HEK293 (cell line): Measurements from ENCODE around the gene AURKAIP1.

ENCODE experiments used
- CTCF ChIA-PET: fragments of 350-600 bp; formaldehyde crosslinking; extraction: SDS; loops from one replicate; lab custom pipeline; 2021; ENCODE audit warnings: antibody characterized with exemption; lab: Yijun Ruan, JAX
- POLR2A ChIA-PET: fragments of 300-600 bp; formaldehyde crosslinking; extraction: SDS; loops from one replicate; lab custom pipeline; 2020; ENCODE audit warnings: antibody characterized with exemption, inconsistent platforms; lab: Yijun Ruan, JAX
- H3K27ac ChIP-seq: fragments of 200-500 bp; sonication (Bioruptor generic); 2 replicates; pipeline ENCODE4 v1.5.1; 2014; ENCODE audit warnings: low read depth, low read length, control low read depth, inconsistent platforms; ENCODE audit errors: extremely low read depth
- H3K36me3 ChIP-seq, 2 experiments: fragments of 200-500 bp in 1 of 2; sonication (Bioruptor generic) in 1 of 2; 1 replicate in 1 of 2; 2 replicates in 1 of 2; pipeline ENCODE4 v1.5.1; 2014 to 2017; ENCODE audit warnings: inconsistent platforms in 2 of 2, low read length in 2 of 2; ENCODE audit not compliant: control insufficient read depth in 2 of 2, insufficient read depth in 1 of 2
- H3K4me1 ChIP-seq: fragments of 200-500 bp; sonication (Bioruptor generic); 2 replicates; pipeline ENCODE4 v1.5.1; 2014; ENCODE audit warnings: mild to moderate bottlenecking, low read length, inconsistent platforms; ENCODE audit not compliant: control insufficient read depth, insufficient read depth
- H3K4me3 ChIP-seq: 2 replicates; pipeline ENCODE4 v1.5.1; 2011; ENCODE audit warnings: low read depth, mild to moderate bottlenecking, control low read depth, low read length, moderate library complexity
- H3K9me3 ChIP-seq: fragments of 200-500 bp; sonication (Bioruptor generic); 2 replicates; pipeline ENCODE4 v1.5.1; 2014; ENCODE audit warnings: low read depth, low read length, inconsistent platforms; ENCODE audit not compliant: control insufficient read depth, insufficient read depth
- RBAK ChIP-seq: fragments of 450-650 bp; formaldehyde crosslinking; IDR thresholded peaks from 2 replicates; pipeline ENCODE4 v1.5.1; 2016; ENCODE audit warnings: missing biosample characterization, missing genetic modification characterization
- WT1 ChIP-seq: fragments of 450-650 bp; formaldehyde crosslinking; IDR thresholded peaks from 2 replicates; pipeline ENCODE4 v1.5.1; 2016; ENCODE audit warnings: missing biosample characterization, missing genetic modification characterization
- ZEB2 ChIP-seq: fragments of 450-650 bp; formaldehyde crosslinking; IDR thresholded peaks from 2 replicates; pipeline ENCODE4 v1.5.1; 2016; ENCODE audit warnings: missing biosample characterization, missing genetic modification characterization
- ZFHX2 ChIP-seq: fragments of 450-650 bp; formaldehyde crosslinking; conservative IDR thresholded peaks from 2 replicates; pipeline ENCODE4 v1.5.1; 2016; ENCODE audit warnings: missing biosample characterization, missing genetic modification characterization
- ZNF112 ChIP-seq: fragments of 450-650 bp; formaldehyde crosslinking; IDR thresholded peaks from 2 replicates; pipeline ENCODE4 v1.5.0; 2017; ENCODE audit warnings: missing biosample characterization, missing genetic modification characterization
- ZNF169 ChIP-seq: fragments of 450-650 bp; formaldehyde crosslinking; IDR thresholded peaks from 2 replicates; pipeline ENCODE4 v1.5.1; 2016; ENCODE audit warnings: missing biosample characterization, missing genetic modification characterization
- ZNF24 ChIP-seq: fragments of 450-650 bp; formaldehyde crosslinking; IDR thresholded peaks from 2 replicates; pipeline ENCODE4 v1.5.1; 2016; ENCODE audit warnings: missing biosample characterization, missing genetic modification characterization
- ZNF350 ChIP-seq: fragments of 450-650 bp; formaldehyde crosslinking; IDR thresholded peaks from 2 replicates; pipeline ENCODE4 v1.5.0; 2017; ENCODE audit warnings: missing biosample characterization, mild to moderate bottlenecking, missing genetic modification characterization
- ZNF558 ChIP-seq: fragments of 450-650 bp; formaldehyde crosslinking; IDR thresholded peaks from 2 replicates; pipeline ENCODE4 v1.5.1; 2016; ENCODE audit warnings: missing biosample characterization, missing genetic modification characterization
- ZNF561 ChIP-seq: fragments of 450-650 bp; IDR thresholded peaks from 2 replicates; pipeline ENCODE4 v1.5.1; 2018; ENCODE audit warnings: missing biosample characterization, missing genetic modification characterization, borderline replicate concordance
- ZNF623 ChIP-seq: fragments of 450-650 bp; formaldehyde crosslinking; IDR thresholded peaks from 2 replicates; pipeline ENCODE4 v1.5.1; 2016; ENCODE audit warnings: missing biosample characterization, missing genetic modification characterization
- ZNF707 ChIP-seq: fragments of 450-650 bp; formaldehyde crosslinking; IDR thresholded peaks from 2 replicates; pipeline ENCODE4 v1.5.1; 2016; ENCODE audit warnings: missing biosample characterization, missing genetic modification characterization
- ZNF76 ChIP-seq: fragments of 450-650 bp; formaldehyde crosslinking; IDR thresholded peaks from 2 replicates; pipeline ENCODE4; 2016; ENCODE audit warnings: low read depth, missing biosample characterization, missing genetic modification characterization, borderline replicate concordance
- ZNF785 ChIP-seq: fragments of 450-650 bp; formaldehyde crosslinking; IDR thresholded peaks from 2 replicates; pipeline ENCODE4 v1.5.1; 2016; ENCODE audit warnings: missing biosample characterization, missing genetic modification characterization
- ZNF837 ChIP-seq: fragments of 450-650 bp; formaldehyde crosslinking; IDR thresholded peaks from 2 replicates; pipeline ENCODE4 v1.5.1; 2016; ENCODE audit warnings: missing biosample characterization, missing genetic modification characterization
- TF ChIP-seq, protein P1 (sequence below): fragments of 450-650 bp; formaldehyde crosslinking; IDR thresholded peaks from 2 replicates; pipeline ENCODE4 v1.5.1; 2016; ENCODE audit warnings: missing biosample characterization, missing genetic modification characterization
- TF ChIP-seq, protein P2 (sequence below): fragments of 450-650 bp; formaldehyde crosslinking; IDR thresholded peaks from 2 replicates; pipeline ENCODE4 v1.5.1; 2016; ENCODE audit warnings: missing biosample characterization, missing genetic modification characterization, low read depth
- TF ChIP-seq, protein P3 (sequence below): fragments of 450-650 bp; IDR thresholded peaks from 2 replicates; pipeline ENCODE4 v1.5.1; 2018; ENCODE audit warnings: missing biosample characterization, mild to moderate bottlenecking, missing genetic modification characterization
- TF ChIP-seq, protein P4 (sequence below): fragments of 450-650 bp; formaldehyde crosslinking; IDR thresholded peaks from 2 replicates; pipeline ENCODE4 v1.5.1; 2016; ENCODE audit warnings: missing biosample characterization, missing genetic modification characterization
- TF ChIP-seq, protein P5 (sequence below): fragments of 450-650 bp; formaldehyde crosslinking; optimal IDR thresholded peaks from 2 replicates; pipeline ENCODE3; 2016; ENCODE audit warnings: missing biosample characterization, mild to moderate bottlenecking, missing genetic modification characterization
- TF ChIP-seq, protein P6 (sequence below): fragments of 450-650 bp; formaldehyde crosslinking; IDR thresholded peaks from 2 replicates; pipeline ENCODE4 v1.5.1; 2017; ENCODE audit warnings: missing biosample characterization, missing genetic modification characterization

The AURKAIP1 gene

DNA sequence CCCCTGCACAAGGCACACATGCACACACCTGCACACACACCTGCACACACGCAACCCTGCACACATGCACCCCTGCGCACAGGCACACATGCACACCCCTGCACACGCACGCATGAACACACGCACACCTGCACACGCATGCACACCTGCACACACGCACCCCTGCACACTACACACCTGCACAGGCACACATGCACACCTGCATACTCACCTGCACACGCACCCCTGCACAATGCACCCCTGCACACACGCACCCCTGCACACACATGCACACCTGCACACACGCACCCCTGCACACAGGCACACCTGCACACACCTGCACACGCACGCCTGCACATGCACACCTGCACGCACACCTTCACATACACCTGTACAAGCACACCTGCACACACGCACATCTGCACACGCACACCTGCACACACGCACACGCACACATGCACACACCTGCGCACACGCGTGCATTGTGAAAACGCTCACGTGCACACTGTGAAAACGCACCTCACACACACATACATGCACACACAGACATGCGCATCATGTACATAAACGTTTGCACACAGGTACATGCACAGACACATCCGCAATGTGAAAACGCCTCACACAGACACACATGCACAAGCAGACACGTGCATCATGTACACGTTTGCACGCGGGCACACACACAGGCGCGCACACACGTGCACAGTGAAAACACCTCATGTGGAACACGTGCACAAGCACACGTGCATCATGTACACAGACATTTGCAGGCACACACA lies 34.0 kb downstream of the AURKAIP1 start:
- POLR2A ChIA-PET = no interaction called here
- TF ChIP-seq ZNF76 = no peak
- TF ChIP-seq ZNF558 = no peak
- TF ChIP-seq, protein P1, sequence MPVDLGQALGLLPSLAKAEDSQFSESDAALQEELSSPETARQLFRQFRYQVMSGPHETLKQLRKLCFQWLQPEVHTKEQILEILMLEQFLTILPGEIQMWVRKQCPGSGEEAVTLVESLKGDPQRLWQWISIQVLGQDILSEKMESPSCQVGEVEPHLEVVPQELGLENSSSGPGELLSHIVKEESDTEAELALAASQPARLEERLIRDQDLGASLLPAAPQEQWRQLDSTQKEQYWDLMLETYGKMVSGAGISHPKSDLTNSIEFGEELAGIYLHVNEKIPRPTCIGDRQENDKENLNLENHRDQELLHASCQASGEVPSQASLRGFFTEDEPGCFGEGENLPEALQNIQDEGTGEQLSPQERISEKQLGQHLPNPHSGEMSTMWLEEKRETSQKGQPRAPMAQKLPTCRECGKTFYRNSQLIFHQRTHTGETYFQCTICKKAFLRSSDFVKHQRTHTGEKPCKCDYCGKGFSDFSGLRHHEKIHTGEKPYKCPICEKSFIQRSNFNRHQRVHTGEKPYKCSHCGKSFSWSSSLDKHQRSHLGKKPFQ (tag by site-specific recombination) = peak; percentile 93
- no peak for TF ChIP-seq ZNF785 (tag by site-specific recombination)
- TF ChIP-seq, protein P2, sequence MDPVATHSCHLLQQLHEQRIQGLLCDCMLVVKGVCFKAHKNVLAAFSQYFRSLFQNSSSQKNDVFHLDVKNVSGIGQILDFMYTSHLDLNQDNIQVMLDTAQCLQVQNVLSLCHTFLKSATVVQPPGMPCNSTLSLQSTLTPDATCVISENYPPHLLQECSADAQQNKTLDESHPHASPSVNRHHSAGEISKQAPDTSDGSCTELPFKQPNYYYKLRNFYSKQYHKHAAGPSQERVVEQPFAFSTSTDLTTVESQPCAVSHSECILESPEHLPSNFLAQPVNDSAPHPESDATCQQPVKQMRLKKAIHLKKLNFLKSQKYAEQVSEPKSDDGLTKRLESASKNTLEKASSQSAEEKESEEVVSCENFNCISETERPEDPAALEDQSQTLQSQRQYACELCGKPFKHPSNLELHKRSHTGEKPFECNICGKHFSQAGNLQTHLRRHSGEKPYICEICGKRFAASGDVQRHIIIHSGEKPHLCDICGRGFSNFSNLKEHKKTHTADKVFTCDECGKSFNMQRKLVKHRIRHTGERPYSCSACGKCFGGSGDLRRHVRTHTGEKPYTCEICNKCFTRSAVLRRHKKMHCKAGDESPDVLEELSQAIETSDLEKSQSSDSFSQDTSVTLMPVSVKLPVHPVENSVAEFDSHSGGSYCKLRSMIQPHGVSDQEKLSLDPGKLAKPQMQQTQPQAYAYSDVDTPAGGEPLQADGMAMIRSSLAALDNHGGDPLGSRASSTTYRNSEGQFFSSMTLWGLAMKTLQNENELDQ (tag by site-specific recombination) = no peak
- TF ChIP-seq ZNF24 (tag by site-specific recombination) = no peak
- TF ChIP-seq ZNF169 (tag by site-specific recombination) = no peak
- no peak for TF ChIP-seq ZNF707 (tag by site-specific recombination)
- no peak for TF ChIP-seq ZFHX2 (tag by site-specific recombination)
- TF ChIP-seq ZNF112 = no peak
- TF ChIP-seq, protein P3, sequence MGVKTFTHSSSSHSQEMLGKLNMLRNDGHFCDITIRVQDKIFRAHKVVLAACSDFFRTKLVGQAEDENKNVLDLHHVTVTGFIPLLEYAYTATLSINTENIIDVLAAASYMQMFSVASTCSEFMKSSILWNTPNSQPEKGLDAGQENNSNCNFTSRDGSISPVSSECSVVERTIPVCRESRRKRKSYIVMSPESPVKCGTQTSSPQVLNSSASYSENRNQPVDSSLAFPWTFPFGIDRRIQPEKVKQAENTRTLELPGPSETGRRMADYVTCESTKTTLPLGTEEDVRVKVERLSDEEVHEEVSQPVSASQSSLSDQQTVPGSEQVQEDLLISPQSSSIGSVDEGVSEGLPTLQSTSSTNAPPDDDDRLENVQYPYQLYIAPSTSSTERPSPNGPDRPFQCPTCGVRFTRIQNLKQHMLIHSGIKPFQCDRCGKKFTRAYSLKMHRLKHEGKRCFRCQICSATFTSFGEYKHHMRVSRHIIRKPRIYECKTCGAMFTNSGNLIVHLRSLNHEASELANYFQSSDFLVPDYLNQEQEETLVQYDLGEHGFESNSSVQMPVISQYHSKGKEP (tag by site-specific recombination) = no peak
- TF ChIP-seq ZEB2 = peak; percentile 99
- no peak for TF ChIP-seq ZNF623 (tag by site-specific recombination)
- no peak for TF ChIP-seq ZNF561 (tag by site-specific recombination)
- TF ChIP-seq RBAK (tag by site-specific recombination) = no peak
- no peak for TF ChIP-seq ZNF837 (tag by site-specific recombination)
- TF ChIP-seq, protein P4, sequence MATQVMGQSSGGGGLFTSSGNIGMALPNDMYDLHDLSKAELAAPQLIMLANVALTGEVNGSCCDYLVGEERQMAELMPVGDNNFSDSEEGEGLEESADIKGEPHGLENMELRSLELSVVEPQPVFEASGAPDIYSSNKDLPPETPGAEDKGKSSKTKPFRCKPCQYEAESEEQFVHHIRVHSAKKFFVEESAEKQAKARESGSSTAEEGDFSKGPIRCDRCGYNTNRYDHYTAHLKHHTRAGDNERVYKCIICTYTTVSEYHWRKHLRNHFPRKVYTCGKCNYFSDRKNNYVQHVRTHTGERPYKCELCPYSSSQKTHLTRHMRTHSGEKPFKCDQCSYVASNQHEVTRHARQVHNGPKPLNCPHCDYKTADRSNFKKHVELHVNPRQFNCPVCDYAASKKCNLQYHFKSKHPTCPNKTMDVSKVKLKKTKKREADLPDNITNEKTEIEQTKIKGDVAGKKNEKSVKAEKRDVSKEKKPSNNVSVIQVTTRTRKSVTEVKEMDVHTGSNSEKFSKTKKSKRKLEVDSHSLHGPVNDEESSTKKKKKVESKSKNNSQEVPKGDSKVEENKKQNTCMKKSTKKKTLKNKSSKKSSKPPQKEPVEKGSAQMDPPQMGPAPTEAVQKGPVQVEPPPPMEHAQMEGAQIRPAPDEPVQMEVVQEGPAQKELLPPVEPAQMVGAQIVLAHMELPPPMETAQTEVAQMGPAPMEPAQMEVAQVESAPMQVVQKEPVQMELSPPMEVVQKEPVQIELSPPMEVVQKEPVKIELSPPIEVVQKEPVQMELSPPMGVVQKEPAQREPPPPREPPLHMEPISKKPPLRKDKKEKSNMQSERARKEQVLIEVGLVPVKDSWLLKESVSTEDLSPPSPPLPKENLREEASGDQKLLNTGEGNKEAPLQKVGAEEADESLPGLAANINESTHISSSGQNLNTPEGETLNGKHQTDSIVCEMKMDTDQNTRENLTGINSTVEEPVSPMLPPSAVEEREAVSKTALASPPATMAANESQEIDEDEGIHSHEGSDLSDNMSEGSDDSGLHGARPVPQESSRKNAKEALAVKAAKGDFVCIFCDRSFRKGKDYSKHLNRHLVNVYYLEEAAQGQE (tag by site-specific recombination) = no peak
- TF ChIP-seq WT1 = no peak
- TF ChIP-seq, protein P5, sequence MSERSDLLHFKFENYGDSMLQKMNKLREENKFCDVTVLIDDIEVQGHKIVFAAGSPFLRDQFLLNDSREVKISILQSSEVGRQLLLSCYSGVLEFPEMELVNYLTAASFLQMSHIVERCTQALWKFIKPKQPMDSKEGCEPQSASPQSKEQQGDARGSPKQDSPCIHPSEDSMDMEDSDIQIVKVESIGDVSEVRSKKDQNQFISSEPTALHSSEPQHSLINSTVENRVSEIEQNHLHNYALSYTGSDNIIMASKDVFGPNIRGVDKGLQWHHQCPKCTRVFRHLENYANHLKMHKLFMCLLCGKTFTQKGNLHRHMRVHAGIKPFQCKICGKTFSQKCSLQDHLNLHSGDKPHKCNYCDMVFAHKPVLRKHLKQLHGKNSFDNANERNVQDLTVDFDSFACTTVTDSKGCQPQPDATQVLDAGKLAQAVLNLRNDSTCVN (tag by site-specific recombination) = peak; percentile 17
- TF ChIP-seq, protein P6, sequence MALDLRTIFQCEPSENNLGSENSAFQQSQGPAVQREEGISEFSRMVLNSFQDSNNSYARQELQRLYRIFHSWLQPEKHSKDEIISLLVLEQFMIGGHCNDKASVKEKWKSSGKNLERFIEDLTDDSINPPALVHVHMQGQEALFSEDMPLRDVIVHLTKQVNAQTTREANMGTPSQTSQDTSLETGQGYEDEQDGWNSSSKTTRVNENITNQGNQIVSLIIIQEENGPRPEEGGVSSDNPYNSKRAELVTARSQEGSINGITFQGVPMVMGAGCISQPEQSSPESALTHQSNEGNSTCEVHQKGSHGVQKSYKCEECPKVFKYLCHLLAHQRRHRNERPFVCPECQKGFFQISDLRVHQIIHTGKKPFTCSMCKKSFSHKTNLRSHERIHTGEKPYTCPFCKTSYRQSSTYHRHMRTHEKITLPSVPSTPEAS (tag by site-specific recombination) = peak; percentile 77
- no peak for TF ChIP-seq ZNF350 (tag by site-specific recombination)
- TF ChIP-seq, all 188 proteins: peak for 4
- Histone ChIP-seq H3K36me3 (peaks cover 0 to 73% of the 10 kb centered on the region in 2 experiments; a peak in 2 of 3 replicates), H3K9me3 (no peaks in the 10 kb centered on the region), H3K27ac (no peak overlapping the region), H3K4me1 (no peaks in the 10 kb centered on the region; the same call in 1 of the 2 replicates), H3K4me3 (no peak overlapping the region)
- CTCF ChIA-PET = no interaction called here
